Muscle of leg (tissue), 9 donors: ENCODE measurements around the gene PRSS36. TPM values are rescaled to one million over a fixed set of nuclear protein-coding genes. Genes with fewer than 3 reads are reported as not detected.

Source experiments
- polyA plus RNA-seq, 8 donors: library from polyadenylated mRNA; unstranded; fragments of 120-200 nt; gene quantifications; one replicate each; pipeline versions ENCODE4 v1.2.1 to v1.2.3, GENCODE V29; 2013; ENCODE audit warnings: inconsistent platforms in 1 of 8, low replicate concordance in 1 of 8; ENCODE audit not compliant: insufficient read length in 8 of 8, insufficient read depth in 1 of 8
- total RNA-seq: library from RNA; stranded (reverse); fragments of 120-200 nt; gene quantifications from one replicate; pipeline ENCODE4 v1.2.4, GENCODE V29; 2013

The PRSS36 gene
- total and polyA plus RNA-seq, 9 donors, result 0.55 to 2.6 (median 1.7) TPM

Other genes starting within 250 kb of the PRSS36 start
- 6.3 TPM for gene FBXL19, start 226.5 kb downstream of the PRSS36 start, total RNA-seq
- 10 to 100 TPM in 7 of 8 donors, 1 to 10 TPM in 1; 8.2 to 17.7 (median 11.8) TPM for gene FBXL19, start 226.5 kb downstream of the PRSS36 start, polyA plus RNA-seq
- gene ORAI3, start 201.0 kb downstream of the PRSS36 start, total RNA-seq, result 11.8 TPM
- gene ORAI3, start 201.0 kb downstream of the PRSS36 start, polyA plus RNA-seq, result 10 to 100 TPM in 7 of 8 donors, 1 to 10 TPM in 1; 8.9 to 14.0 (median 11.1) TPM
- gene SETD1A, start 192.3 kb downstream of the PRSS36 start, total RNA-seq, result 2.7 TPM
- 10 to 100 TPM in 7 of 8 donors, 1 to 10 TPM in 1; 9.8 to 16.5 (median 13.1) TPM for gene SETD1A, start 192.3 kb downstream of the PRSS36 start, polyA plus RNA-seq
- gene HSD3B7, start 164.9 kb downstream of the PRSS36 start, total RNA-seq, result 13.7 TPM
- gene HSD3B7, start 164.9 kb downstream of the PRSS36 start, polyA plus RNA-seq, result 1 to 10 TPM; 7.3 to 10.0 (median 8.7) TPM
- 0.66 TPM for gene STX1B, start 139.4 kb downstream of the PRSS36 start, total RNA-seq
- 1 to 10 TPM in 7 of 8 donors, under 1 TPM in 1; 0.99 to 2.9 (median 1.6) TPM for gene STX1B, start 139.4 kb downstream of the PRSS36 start, polyA plus RNA-seq
- 25.7 TPM for gene STX4, start 116.5 kb downstream of the PRSS36 start, total RNA-seq
- gene STX4, start 116.5 kb downstream of the PRSS36 start, polyA plus RNA-seq, result 10 to 100 TPM; 38.0 to 49.8 (median 43.4) TPM
- 4.3 TPM for gene ZNF668, start 75.8 kb downstream of the PRSS36 start, total RNA-seq
- 10 to 100 TPM in 6 of 8 donors, 1 to 10 TPM in 2; 8.5 to 12.3 (median 10.9) TPM for gene ZNF668, start 75.8 kb downstream of the PRSS36 start, polyA plus RNA-seq
- gene ZNF646, start 75.6 kb downstream of the PRSS36 start, total RNA-seq, result 8.0 TPM
- gene ZNF646, start 75.6 kb downstream of the PRSS36 start, polyA plus RNA-seq, result 10 to 100 TPM in 3 of 8 donors, 1 to 10 TPM in 5; 7.9 to 11.6 (median 9.8) TPM
- 11.5 TPM for gene PRSS53, start 61.1 kb downstream of the PRSS36 start, total RNA-seq
- 1 to 10 TPM; 1.8 to 6.3 (median 4.4) TPM for gene PRSS53, start 61.1 kb downstream of the PRSS36 start, polyA plus RNA-seq
- 39.6 TPM for gene VKORC1, start 55.3 kb downstream of the PRSS36 start, total RNA-seq
- 10 to 100 TPM; 55.0 to 75.2 (median 63.4) TPM for gene VKORC1, start 55.3 kb downstream of the PRSS36 start, polyA plus RNA-seq
- 12.7 TPM for gene BCKDK, start 41.7 kb downstream of the PRSS36 start, total RNA-seq
- 10 to 100 TPM; 24.8 to 33.3 (median 30.0) TPM for gene BCKDK, start 41.7 kb downstream of the PRSS36 start, polyA plus RNA-seq
- 65.2 TPM for gene KAT8, start 32.4 kb downstream of the PRSS36 start, total RNA-seq
- 10 to 100 TPM; 45.9 to 55.1 (median 52.7) TPM for gene KAT8, start 32.4 kb downstream of the PRSS36 start, polyA plus RNA-seq
- not detected for gene PRSS8, start 14.3 kb downstream of the PRSS36 start, total RNA-seq
- 10 to 100 TPM in 1 of 8 donors, 1 to 10 TPM in 2, under 1 TPM in 4, not detected in 1; 0.14 to 13.1 (median 0.47) TPM for gene PRSS8, start 14.3 kb downstream of the PRSS36 start, polyA plus RNA-seq
- 35.6 TPM for gene FUS, start 30.1 kb upstream of the PRSS36 start, total RNA-seq
- 100 to 1,000 TPM; 413 to 585 (median 491) TPM for gene FUS, start 30.1 kb upstream of the PRSS36 start, polyA plus RNA-seq
- gene PYCARD, start 52.7 kb upstream of the PRSS36 start, total RNA-seq, result 9.4 TPM
- 10 to 100 TPM in 2 of 8 donors, 1 to 10 TPM in 6; 5.9 to 10.9 (median 8.3) TPM for gene PYCARD, start 52.7 kb upstream of the PRSS36 start, polyA plus RNA-seq
- 55.5 TPM for gene TRIM72, start 64.1 kb upstream of the PRSS36 start, total RNA-seq
- 10 to 100 TPM; 47.7 to 83.0 (median 59.7) TPM for gene TRIM72, start 64.1 kb upstream of the PRSS36 start, polyA plus RNA-seq
- not detected for gene PYDC1, start 67.1 kb upstream of the PRSS36 start, total RNA-seq
- 1 to 10 TPM in 2 of 8 donors, under 1 TPM in 5, not detected in 1; 0.37 to 2.0 (median 0.84) TPM for gene PYDC1, start 67.1 kb upstream of the PRSS36 start, polyA plus RNA-seq
- 3.4 TPM for gene ITGAM, start 109.9 kb upstream of the PRSS36 start, total RNA-seq
- gene ITGAM, start 109.9 kb upstream of the PRSS36 start, polyA plus RNA-seq, result 1 to 10 TPM; 3.0 to 4.5 (median 4.0) TPM
- gene ITGAX, start 205.1 kb upstream of the PRSS36 start, total RNA-seq, result 0.35 TPM
- gene ITGAX, start 205.1 kb upstream of the PRSS36 start, polyA plus RNA-seq, result 1 to 10 TPM in 3 of 8 donors, under 1 TPM in 5; 0.43 to 1.7 (median 0.77) TPM
- gene ITGAD, start 243.3 kb upstream of the PRSS36 start, total RNA-seq, result 0.04 TPM
- gene ITGAD, start 243.3 kb upstream of the PRSS36 start, polyA plus RNA-seq, result 1 to 10 TPM in 2 of 8 donors, under 1 TPM in 6; 0.05 to 1.1 (median 0.50) TPM